HEK293T (cell line): ENCODE data around the gene SUCLG2.

Experiments
- BHLHE40 ChIP-seq: fragments of 450-650 bp; IDR thresholded peaks from 2 replicates; pipeline ENCODE4 v1.6.1; 2016; ENCODE audit warnings: mild to moderate bottlenecking, moderate library complexity, borderline replicate concordance
- ELF4 ChIP-seq: fragments of 450-650 bp; IDR thresholded peaks from 2 replicates; pipeline ENCODE4 v1.6.1; 2017; ENCODE audit warnings: antibody characterized with exemption
- FOXA1 ChIP-seq: fragments of 450-650 bp; IDR thresholded peaks from 2 replicates; pipeline ENCODE4 v1.6.1; 2016; ENCODE audit warnings: mild to moderate bottlenecking
- FOXM1 ChIP-seq: fragments of 450-650 bp; IDR thresholded peaks from 2 replicates; pipeline ENCODE4 v1.6.1; 2017; ENCODE audit warnings: mild to moderate bottlenecking, borderline replicate concordance
- HDGF ChIP-seq: fragments of 450-650 bp; IDR thresholded peaks from 2 replicates; pipeline ENCODE4 v1.6.1; 2017; ENCODE audit warnings: antibody characterized with exemption, borderline replicate concordance
- L3MBTL2 ChIP-seq: fragments of 450-650 bp; conservative IDR thresholded peaks from 2 replicates; pipeline ENCODE4 v1.6.1; 2016; ENCODE audit warnings: mild to moderate bottlenecking
- NFRKB ChIP-seq: fragments of 450-650 bp; IDR thresholded peaks from 2 replicates; pipeline ENCODE4 v1.6.1; 2016; ENCODE audit warnings: mild to moderate bottlenecking, moderate library complexity
- PKNOX1 ChIP-seq: fragments of 450-650 bp; IDR thresholded peaks from 2 replicates; pipeline ENCODE4 v1.6.1; 2016
- SP1 ChIP-seq: fragments of 450-650 bp; IDR thresholded peaks from 2 replicates; pipeline ENCODE4 v1.6.1; 2017
- SUZ12 ChIP-seq: fragments of 450-650 bp; IDR thresholded peaks from 2 replicates; pipeline ENCODE4 v1.6.1; 2016; ENCODE audit warnings: mild to moderate bottlenecking
- TARDBP ChIP-seq: fragments of 450-650 bp; IDR thresholded peaks from 2 replicates; pipeline ENCODE4 v1.6.1; 2016
- ZNF384 ChIP-seq: fragments of 450-650 bp; IDR thresholded peaks from 2 replicates; pipeline ENCODE4 v1.6.1; 2016

DNA sequence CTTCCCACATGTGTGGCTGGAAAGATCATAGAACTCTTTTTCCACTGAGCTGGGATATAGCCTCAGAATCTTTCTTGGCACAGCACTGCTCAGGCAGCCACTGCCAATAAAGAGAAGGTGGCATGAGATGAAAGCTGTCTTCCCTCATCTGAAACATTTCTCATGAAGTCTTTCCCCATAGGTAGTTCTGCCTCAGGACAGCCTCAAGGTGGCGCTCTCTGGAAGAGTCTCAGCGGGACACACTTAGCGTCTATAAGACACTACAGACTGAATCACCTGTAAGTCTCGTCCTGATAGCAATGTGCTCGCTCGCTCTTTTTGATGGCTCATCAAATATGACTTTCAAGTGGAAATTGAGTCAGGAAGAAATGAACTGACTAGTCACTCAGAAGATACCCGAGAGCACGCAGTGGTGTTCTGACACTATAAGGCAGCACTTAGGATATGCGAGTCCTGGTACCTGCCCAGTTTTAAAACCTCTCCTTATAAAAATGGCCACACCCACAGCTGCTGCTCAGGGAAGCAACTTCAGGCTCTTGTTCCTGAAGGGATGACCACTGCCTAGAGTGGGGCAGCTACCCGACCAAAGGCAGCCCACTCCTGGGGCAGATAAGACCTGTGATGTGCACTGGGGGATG lies 269.5 kb downstream of the SUCLG2 start:
- no peak for TF ChIP-seq SP1
- no peak for TF ChIP-seq ZNF384
- TF ChIP-seq FOXM1 = no peak
- no peak for TF ChIP-seq FOXA1
- TF ChIP-seq HDGF = no peak
- TF ChIP-seq L3MBTL2 = no peak
- no peak for TF ChIP-seq PKNOX1
- no peak for TF ChIP-seq NFRKB
- TF ChIP-seq TARDBP = no peak
- TF ChIP-seq ELF4 = no peak
- TF ChIP-seq SUZ12 = no peak
- no peak for TF ChIP-seq BHLHE40
